ENCODE measurements around the gene ACOXL. TPM values are rescaled to one million over a fixed set of nuclear protein-coding genes. Genes with fewer than 3 reads are reported as not detected.

Gene ACOXL
- total RNA-seq, 2 experiments from 2014 or later, result 0.14 to 0.56 TPM

DNA sequence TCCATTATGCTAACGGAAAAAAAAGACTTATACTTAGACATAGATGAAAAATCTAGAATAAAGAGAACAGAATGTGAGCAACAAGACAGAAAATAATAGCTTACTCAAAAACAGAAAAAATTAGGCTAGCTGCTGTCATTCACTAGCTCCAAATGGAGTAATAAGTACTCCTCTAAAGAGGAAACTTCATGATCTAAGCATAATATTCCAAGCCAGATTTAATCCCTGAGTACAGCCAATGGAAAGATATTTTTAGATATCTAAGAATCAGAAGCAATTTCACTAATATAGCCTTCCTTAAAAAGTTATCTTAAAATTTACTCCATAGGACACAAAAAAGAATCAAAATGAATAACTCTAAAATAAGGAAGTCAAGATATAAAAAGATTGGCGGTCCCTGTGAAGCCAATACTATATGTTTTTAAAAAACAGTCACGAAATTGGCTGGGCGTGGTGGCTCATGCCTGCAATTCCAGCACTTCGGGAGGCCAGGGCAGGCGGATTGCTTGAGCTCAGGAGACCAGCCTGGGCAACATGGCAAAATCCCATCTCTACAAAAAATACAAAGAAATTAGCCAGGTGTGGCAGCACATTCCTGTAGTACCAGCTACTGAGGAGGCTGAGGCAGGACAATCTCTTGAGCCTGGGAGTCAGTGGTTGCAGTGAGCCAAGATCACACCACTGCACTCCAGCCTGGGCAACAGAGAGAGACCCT lies 265.1 kb downstream of the ACOXL start:
- POLR2A ChIA-PET, result no interaction called here
- ATAC-seq (no peak), DNase-seq (no peak)
- no peak overlapping the region for H3K4me3 Mint-ChIP-seq
- peaks cover 6% of the 10 kb centered on the region for H3K27me3 Mint-ChIP-seq
- no peak for TF ChIP-seq CTCF (IDR thresholded peaks at IDR 0.05)
- intact Hi-C loops (cut with micrococcal nuclease), result no loop called here
- CTCF ChIA-PET, result interaction anchor here (1.2 to 1.7 kb wide), 3 partner anchors 11 to 185 kb away, joined by 3 read pairs; no protein-coding TSS in a partner anchor
- H3K27ac Mint-ChIP-seq, result no peak overlapping the region
- H3K4me1 Mint-ChIP-seq (ENCODE audit: low read depth), result peaks cover 20% of the 10 kb centered on the region
- peaks cover 3% of the 10 kb centered on the region for H3K9me3 Mint-ChIP-seq
- no peaks in the 10 kb centered on the region for H3K36me3 Mint-ChIP-seq (ENCODE audit: low read depth)

GRCh38 chr2:110998311-110998710 lies 265.9 kb downstream of the ACOXL start:
- DNase-seq (no peak), ATAC-seq (no peak)
- TF ChIP-seq CTCF (IDR thresholded peaks at IDR 0.05), result no peak
- Mint-ChIP-seq H3K27ac (no peak overlapping the region), H3K4me1 (ENCODE audit: low read depth) (peaks cover 17% of the 10 kb centered on the region), H3K9me3 (peaks cover 3% of the 10 kb centered on the region), H3K4me3 (no peak overlapping the region), H3K36me3 (ENCODE audit: low read depth) (no peaks in the 10 kb centered on the region), H3K27me3 (peaks cover 6% of the 10 kb centered on the region)
- intact Hi-C loops (cut with micrococcal nuclease), result no loop called here
- POLR2A ChIA-PET, result no interaction called here
- CTCF ChIA-PET, result interaction anchor here (1.2 to 1.4 kb wide), 2 partner anchors 12 to 186 kb away, joined by 3 read pairs; no protein-coding TSS in a partner anchor

DNA sequence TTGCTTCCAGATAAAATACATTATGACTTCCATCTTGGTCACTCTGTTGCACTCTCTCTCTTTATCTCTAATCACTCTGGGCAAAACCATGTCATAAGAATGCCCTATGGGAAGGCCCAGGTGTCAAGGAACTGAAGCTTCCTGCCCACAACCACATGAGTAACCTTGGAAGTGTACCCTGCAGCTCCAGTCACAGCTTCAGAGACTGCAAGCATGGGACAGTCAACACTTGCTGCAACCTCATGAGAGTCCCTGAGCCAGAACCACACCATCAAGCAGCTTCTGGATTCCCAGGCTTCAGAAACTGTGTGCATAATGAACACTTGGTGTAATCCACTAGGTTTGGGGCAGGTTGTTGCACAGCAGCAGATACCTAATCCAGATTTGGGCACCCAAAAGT lies 267.3 kb downstream of the ACOXL start:
- ChIA-PET POLR2A (no interaction called here), CTCF (no interaction called here)
- TF ChIP-seq CTCF (IDR thresholded peaks at IDR 0.05), result no peak
- Mint-ChIP-seq H3K27ac (no peak overlapping the region), H3K9me3 (peaks cover 3% of the 10 kb centered on the region), H3K4me1 (ENCODE audit: low read depth) (peaks cover 6% of the 10 kb centered on the region), H3K4me3 (no peak overlapping the region), H3K36me3 (ENCODE audit: low read depth) (no peaks in the 10 kb centered on the region), H3K27me3 (peaks cover 6% of the 10 kb centered on the region)
- intact Hi-C loops (cut with micrococcal nuclease), result no loop called here
- no peak for DNase-seq
- ATAC-seq, result no peak

GRCh38 chr2:111005307-111005706 lies 272.9 kb downstream of the ACOXL start:
- ATAC-seq (no peak), DNase-seq (peak; percentile 57)
- peaks cover 21% of the 10 kb centered on the region for H3K4me1 Mint-ChIP-seq (ENCODE audit: low read depth)
- CTCF ChIA-PET, result interaction anchor here (1.0 to 3.3 kb wide), 2 partner anchors 34 to 193 kb away, joined by 4 to 12 read pairs; no protein-coding TSS in a partner anchor
- intact Hi-C loops (cut with micrococcal nuclease), result no loop called here
- no peak overlapping the region for H3K27ac Mint-ChIP-seq
- H3K4me3 Mint-ChIP-seq, result no peak overlapping the region
- no peaks in the 10 kb centered on the region for H3K36me3 Mint-ChIP-seq (ENCODE audit: low read depth)
- H3K9me3 Mint-ChIP-seq, result peaks cover 3% of the 10 kb centered on the region
- peaks cover 19% of the 10 kb centered on the region for H3K27me3 Mint-ChIP-seq
- POLR2A ChIA-PET, result no interaction called here
- TF ChIP-seq CTCF (IDR thresholded peaks at IDR 0.05), result no peak

GRCh38 chr2:111005821-111006220 lies 273.4 kb downstream of the ACOXL start:
- DNase-seq (no peak), ATAC-seq (no peak)
- Mint-ChIP-seq H3K4me3 (no peak overlapping the region), H3K27me3 (peaks cover 18% of the 10 kb centered on the region), H3K9me3 (peaks cover 3% of the 10 kb centered on the region), H3K27ac (no peak overlapping the region), H3K4me1 (ENCODE audit: low read depth) (peaks cover 21% of the 10 kb centered on the region), H3K36me3 (ENCODE audit: low read depth) (no peaks in the 10 kb centered on the region)
- no peak for TF ChIP-seq CTCF (IDR thresholded peaks at IDR 0.05)
- intact Hi-C loops (cut with micrococcal nuclease), result no loop called here
- ChIA-PET POLR2A (no interaction called here), CTCF (interaction anchor here (3.3 kb wide), 1 partner anchor 193 kb away, joined by 12 read pairs; no protein-coding TSS in a partner anchor)

All from activated CD8-positive, alpha-beta T cell treated with anti-CD3 and anti-CD28 coated beads for 36 hours (primary cell).